Activated T-cell treated with anti-CD3 and anti-CD28 coated beads, Interleukin-2, amount 50 U/mL, for 1 hour (primary cell): ENCODE data around the gene TGM3.

ENCODE experiments used
- DNase-seq: peaks from one replicate; pipeline ENCODE4 v3.0.0-alpha.2; 2020

TGM3 gene

GRCh38 chr20:2385496-2385895 lies 89.7 kb downstream of the TGM3 start:
- DNase-seq, result no peak

- DNase-seq, result no peak
Observed at GRCh38 chr20:2386516-2387179, 90.8 kb downstream of the TGM3 start.

GRCh38 chr20:2387180-2387577 lies 91.4 kb downstream of the TGM3 start:
- DNase-seq, result peak; percentile 47

GRCh38 chr20:2387580-2387979 lies 91.8 kb downstream of the TGM3 start:
- no peak for DNase-seq
